ENCODE data around the gene GIPC2. TPM values are rescaled to one million over a fixed set of nuclear protein-coding genes. Genes with fewer than 3 reads are reported as not detected.

The GIPC2 gene
- total RNA-seq, 5 donors from 2014 or later (not counting 1 experiment from before 2014, with no cell fraction given) = 0.09 to 0.19 (median 0.16) TPM

DNA sequence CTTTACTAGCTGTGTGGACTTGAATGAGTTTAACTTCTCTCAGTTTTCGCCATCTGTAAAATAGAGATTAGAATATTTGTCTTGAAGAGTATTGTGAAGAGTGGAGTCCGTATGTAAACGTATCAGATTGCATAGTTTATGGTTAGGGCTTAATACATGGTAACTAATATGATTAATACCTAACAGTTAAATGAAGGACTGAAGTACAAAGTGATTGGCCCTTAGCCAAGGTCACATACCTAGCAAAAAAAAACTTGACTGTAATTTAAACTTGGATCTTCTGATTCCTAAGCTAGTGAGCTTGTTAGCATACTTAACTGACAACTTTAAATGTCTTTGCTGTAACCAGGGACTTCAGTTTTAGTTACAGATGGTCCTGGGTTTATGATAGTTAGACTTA, 1.9 kb downstream of the GIPC2 start:
- no peak overlapping the region for H3K27ac ChIP-seq (ENCODE audit: low read length)
- Mint-ChIP-seq H3K4me3 (peak overlapping the region in 2 of 3 donors; percentile 15 to 75), H3K4me1 (peaks cover 14 to 23% (median 18%) of the 10 kb centered on the region in 3 donors), H3K27me3 (peaks cover 44 to 56% of the 10 kb centered on the region in 2 donors), H3K36me3 (no peaks in the 10 kb centered on the region), H3K9me3 (no peaks in the 10 kb centered on the region), H3K27ac (peak overlapping the region in 1 of 2 donors; percentile 34)
- DNase-seq (no peak), ATAC-seq (replicated peaks in 1 of 4) (no peak)
- no peaks in the 10 kb centered on the region for H3K36me3 ChIP-seq (ENCODE audit: control insufficient read depth in 2 of 2, extremely low read depth in 1 of 2, insufficient read depth in 1 of 2, low read length in 1 of 2)
- no CpG with 5 or more reads among the region's 3 CpGs for WGBS (ENCODE audit: insufficient coverage)
- H3K27me3 ChIP-seq (replicated peaks in 1 of 2; ENCODE audit: control insufficient read depth in 2 of 2, extremely low read depth in 1 of 2, insufficient read depth in 2 of 2, low read length in 1 of 2) = peaks cover 10 to 17% of the 10 kb centered on the region in 2 experiments
- POLR2A ChIA-PET = no interaction called here
- CTCF ChIA-PET = interaction anchor here in 1 of 2 donors (1.0 kb wide), 1 partner anchor 12 kb away, joined by 5 read pairs; no protein-coding TSS in a partner anchor
- H3K9me3 ChIP-seq = no peaks in the 10 kb centered on the region
- H3K4me1 ChIP-seq (ENCODE audit: control insufficient read depth in 1 of 2, extremely low read depth in 1 of 2, insufficient read depth in 2 of 2, low read length in 2 of 2) = peaks cover 0 to 12% of the 10 kb centered on the region in 2 experiments
- H3K4me3 ChIP-seq (ENCODE audit: control insufficient read depth in 1 of 2, extremely low read depth in 1 of 2, low read length in 1 of 2) = no peak overlapping the region

DNA sequence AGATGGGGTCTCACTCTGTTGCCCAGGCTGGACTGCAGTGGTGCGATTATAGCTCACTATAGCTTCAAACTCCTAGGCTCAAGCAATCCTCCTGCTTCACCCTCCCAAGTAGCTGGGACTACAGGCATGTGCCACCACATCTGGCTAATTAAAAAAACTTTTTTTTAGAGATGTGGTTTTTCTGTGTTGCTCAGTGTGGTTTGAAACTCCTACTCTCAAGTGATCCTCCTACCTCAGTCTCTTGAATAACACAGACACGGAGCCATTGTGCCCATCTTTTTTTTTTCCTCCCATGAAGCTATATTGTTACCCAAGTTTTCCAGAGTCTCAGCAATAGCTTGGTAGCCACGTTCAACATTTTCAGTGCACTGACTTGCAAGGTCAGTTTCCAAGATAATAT, 2.7 kb downstream of the GIPC2 start:
- no CpG with 5 or more reads among the region's 3 CpGs for WGBS (ENCODE audit: insufficient coverage)
- POLR2A ChIA-PET = no interaction called here
- Histone ChIP-seq H3K36me3 (ENCODE audit: control insufficient read depth in 2 of 2, extremely low read depth in 1 of 2, insufficient read depth in 1 of 2, low read length in 1 of 2) (no peaks in the 10 kb centered on the region), H3K4me3 (ENCODE audit: control insufficient read depth in 1 of 2, extremely low read depth in 1 of 2, low read length in 1 of 2) (no peak overlapping the region), H3K4me1 (ENCODE audit: control insufficient read depth in 1 of 2, extremely low read depth in 1 of 2, insufficient read depth in 2 of 2, low read length in 2 of 2) (peaks cover 0 to 12% of the 10 kb centered on the region in 2 experiments), H3K27ac (ENCODE audit: low read length) (no peak overlapping the region), H3K27me3 (replicated peaks in 1 of 2; ENCODE audit: control insufficient read depth in 2 of 2, extremely low read depth in 1 of 2, insufficient read depth in 2 of 2, low read length in 1 of 2) (peaks cover 10 to 17% of the 10 kb centered on the region in 2 experiments), H3K9me3 (no peaks in the 10 kb centered on the region)
- Mint-ChIP-seq H3K36me3 (no peaks in the 10 kb centered on the region), H3K9me3 (no peaks in the 10 kb centered on the region), H3K4me3 (no peak overlapping the region), H3K27ac (no peak overlapping the region), H3K27me3 (peaks cover 44 to 54% of the 10 kb centered on the region in 2 donors), H3K4me1 (peaks cover 14 to 23% (median 18%) of the 10 kb centered on the region in 3 donors)
- no peak for ATAC-seq (replicated peaks in 1 of 4)
- CTCF ChIA-PET = no interaction called here
- no peak for DNase-seq

DNA sequence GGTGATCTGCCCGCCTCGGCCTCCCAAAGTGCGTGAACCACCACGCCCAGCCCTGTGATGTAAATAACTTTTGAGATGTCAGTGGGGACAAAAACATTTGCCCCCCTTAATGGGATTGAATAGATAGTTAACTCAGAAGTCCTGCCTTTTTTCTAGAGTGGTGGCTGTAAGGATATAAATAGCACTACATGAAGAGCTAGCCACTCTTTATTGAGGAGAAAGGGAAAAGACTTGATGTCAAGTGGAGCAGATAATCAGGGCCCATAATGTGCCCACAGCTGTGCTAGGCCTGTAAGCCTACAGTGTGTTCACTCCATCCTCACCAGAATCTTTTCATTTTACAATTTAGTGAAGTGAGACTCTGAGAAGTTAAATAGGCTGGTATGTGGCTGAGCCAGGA, 3.6 kb downstream of the GIPC2 start:
- peaks cover 0 to 12% of the 10 kb centered on the region in 2 experiments for H3K4me1 ChIP-seq (ENCODE audit: control insufficient read depth in 1 of 2, extremely low read depth in 1 of 2, insufficient read depth in 2 of 2, low read length in 2 of 2)
- H3K27me3 Mint-ChIP-seq = peaks cover 43 to 51% of the 10 kb centered on the region in 2 donors
- peaks cover 10 to 17% of the 10 kb centered on the region in 2 experiments for H3K27me3 ChIP-seq (replicated peaks in 1 of 2; ENCODE audit: control insufficient read depth in 2 of 2, extremely low read depth in 1 of 2, insufficient read depth in 2 of 2, low read length in 1 of 2)
- no CpG with 5 or more reads among the region's 4 CpGs for WGBS (ENCODE audit: insufficient coverage)
- no peak overlapping the region for H3K27ac ChIP-seq (ENCODE audit: low read length)
- no peaks in the 10 kb centered on the region for H3K9me3 ChIP-seq
- H3K4me3 ChIP-seq (ENCODE audit: control insufficient read depth in 1 of 2, extremely low read depth in 1 of 2, low read length in 1 of 2) = no peak overlapping the region
- no peak for ATAC-seq (replicated peaks in 1 of 4)
- ChIA-PET CTCF (no interaction called here), POLR2A (no interaction called here)
- DNase-seq = no peak
- H3K36me3 Mint-ChIP-seq = no peaks in the 10 kb centered on the region
- H3K4me3 Mint-ChIP-seq = no peak overlapping the region
- no peaks in the 10 kb centered on the region for H3K9me3 Mint-ChIP-seq
- no peak overlapping the region for H3K27ac Mint-ChIP-seq
- H3K4me1 Mint-ChIP-seq = peaks cover 14 to 23% (median 17%) of the 10 kb centered on the region in 3 donors
- no peaks in the 10 kb centered on the region for H3K36me3 ChIP-seq (ENCODE audit: control insufficient read depth in 2 of 2, extremely low read depth in 1 of 2, insufficient read depth in 1 of 2, low read length in 1 of 2)

DNA sequence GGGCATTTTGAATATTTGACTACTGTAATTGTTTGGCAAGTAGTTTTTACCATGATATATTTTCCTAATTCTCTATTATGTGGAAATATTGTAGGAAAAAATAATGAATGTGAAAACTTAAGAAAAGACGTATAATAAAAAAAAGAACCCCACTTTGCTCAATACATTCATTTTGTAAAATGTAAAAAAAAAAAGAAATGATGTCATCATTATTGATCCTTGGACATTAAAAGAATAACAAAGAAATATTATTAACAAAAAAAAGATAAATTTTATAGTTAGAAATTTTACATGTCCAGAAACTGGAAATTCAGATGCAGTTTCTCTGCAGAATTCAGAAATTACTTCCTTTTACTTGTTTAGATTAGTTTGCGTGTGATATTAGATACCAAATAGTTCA, 5.2 kb downstream of the GIPC2 start:
- H3K9me3 Mint-ChIP-seq = no peaks in the 10 kb centered on the region
- Histone ChIP-seq H3K4me3 (ENCODE audit: control insufficient read depth in 1 of 2, extremely low read depth in 1 of 2, low read length in 1 of 2) (no peak overlapping the region), H3K36me3 (ENCODE audit: control insufficient read depth in 2 of 2, extremely low read depth in 1 of 2, insufficient read depth in 1 of 2, low read length in 1 of 2) (no peaks in the 10 kb centered on the region), H3K4me1 (ENCODE audit: control insufficient read depth in 1 of 2, extremely low read depth in 1 of 2, insufficient read depth in 2 of 2, low read length in 2 of 2) (peaks cover 0 to 7% of the 10 kb centered on the region in 2 experiments), H3K27ac (ENCODE audit: low read length) (no peak overlapping the region), H3K9me3 (no peaks in the 10 kb centered on the region), H3K27me3 (replicated peaks in 1 of 2; ENCODE audit: control insufficient read depth in 2 of 2, extremely low read depth in 1 of 2, insufficient read depth in 2 of 2, low read length in 1 of 2) (peaks cover 7 to 9% of the 10 kb centered on the region in 2 experiments)
- ATAC-seq (replicated peaks in 1 of 4) (no peak), DNase-seq (no peak)
- H3K4me1 Mint-ChIP-seq = peaks cover 5 to 15% (median 6%) of the 10 kb centered on the region in 3 donors
- POLR2A ChIA-PET = interaction anchor here in 1 of 2 donors (0.7 kb wide), 1 partner anchor 474 kb away, joined by 3 read pairs; no protein-coding TSS in a partner anchor
- CTCF ChIA-PET = no interaction called here
- H3K4me3 Mint-ChIP-seq = no peak overlapping the region
- no peaks in the 10 kb centered on the region for H3K36me3 Mint-ChIP-seq
- WGBS (ENCODE audit: insufficient coverage) = no CpG with 5 or more reads among the region's 2 CpGs
- H3K27me3 Mint-ChIP-seq = peaks cover 30 to 38% of the 10 kb centered on the region in 2 donors
- no peak overlapping the region for H3K27ac Mint-ChIP-seq

DNA sequence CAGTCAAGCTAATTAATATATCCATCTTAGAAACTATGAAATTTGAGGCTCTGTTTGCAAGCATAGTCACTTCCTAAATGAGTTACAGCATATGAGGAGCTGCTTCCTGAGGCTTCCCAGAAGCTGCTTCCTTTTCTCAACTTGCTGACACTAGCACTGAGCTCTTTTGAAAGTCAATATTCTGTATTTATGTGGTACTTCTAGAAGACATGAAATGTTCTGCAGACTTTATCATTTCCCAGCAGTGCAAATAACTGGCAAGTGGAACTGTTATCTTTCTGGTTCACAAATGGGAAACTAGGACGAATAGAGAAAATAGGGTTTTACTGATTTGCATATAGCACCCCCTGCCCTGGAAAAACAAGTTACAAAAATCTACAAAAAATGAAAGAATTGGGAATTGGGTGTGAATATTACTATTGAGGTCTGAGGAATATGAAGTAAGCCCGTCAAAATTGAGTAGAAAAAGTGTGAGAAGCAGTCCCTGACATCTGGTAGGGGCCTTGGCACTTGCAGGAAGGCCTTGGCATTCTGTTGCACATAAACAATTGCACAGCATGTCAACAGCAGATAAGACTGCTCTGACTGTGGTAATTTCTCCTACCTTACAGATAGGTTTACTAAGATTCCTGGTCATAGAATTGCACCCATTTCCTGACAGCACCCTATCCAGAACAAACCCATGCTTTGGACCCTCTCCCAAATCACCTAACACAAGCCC, 7.1 kb downstream of the GIPC2 start:
- ATAC-seq (replicated peaks in 1 of 4) (no peak), DNase-seq (no peak)
- no CpG with 5 or more reads among the region's 2 CpGs for WGBS (ENCODE audit: insufficient coverage)
- H3K4me1 Mint-ChIP-seq = peaks cover 0 to 2% (median 0%) of the 10 kb centered on the region in 3 donors
- H3K4me3 ChIP-seq (ENCODE audit: control insufficient read depth in 1 of 2, extremely low read depth in 1 of 2, low read length in 1 of 2) = no peak overlapping the region
- H3K27ac ChIP-seq (ENCODE audit: low read length) = no peak overlapping the region
- H3K36me3 ChIP-seq (ENCODE audit: control insufficient read depth in 2 of 2, extremely low read depth in 1 of 2, insufficient read depth in 1 of 2, low read length in 1 of 2) = no peaks in the 10 kb centered on the region
- H3K4me3 Mint-ChIP-seq = no peak overlapping the region
- no peaks in the 10 kb centered on the region for H3K36me3 Mint-ChIP-seq
- H3K27ac Mint-ChIP-seq = no peak overlapping the region
- no peaks in the 10 kb centered on the region for H3K4me1 ChIP-seq (ENCODE audit: control insufficient read depth in 1 of 2, extremely low read depth in 1 of 2, insufficient read depth in 2 of 2, low read length in 2 of 2)
- ChIA-PET POLR2A (no interaction called here), CTCF (interaction anchor here (0.5 to 0.6 kb wide), 2 partner anchors 77 to 559 kb away, joined by 3 read pairs; no protein-coding TSS in a partner anchor)
- H3K9me3 ChIP-seq = no peaks in the 10 kb centered on the region
- no peaks in the 10 kb centered on the region for H3K9me3 Mint-ChIP-seq
- H3K27me3 ChIP-seq (replicated peaks in 1 of 2; ENCODE audit: control insufficient read depth in 2 of 2, extremely low read depth in 1 of 2, insufficient read depth in 2 of 2, low read length in 1 of 2) = no peaks in the 10 kb centered on the region
- peaks cover 14 to 22% of the 10 kb centered on the region in 2 donors for H3K27me3 Mint-ChIP-seq

DNA sequence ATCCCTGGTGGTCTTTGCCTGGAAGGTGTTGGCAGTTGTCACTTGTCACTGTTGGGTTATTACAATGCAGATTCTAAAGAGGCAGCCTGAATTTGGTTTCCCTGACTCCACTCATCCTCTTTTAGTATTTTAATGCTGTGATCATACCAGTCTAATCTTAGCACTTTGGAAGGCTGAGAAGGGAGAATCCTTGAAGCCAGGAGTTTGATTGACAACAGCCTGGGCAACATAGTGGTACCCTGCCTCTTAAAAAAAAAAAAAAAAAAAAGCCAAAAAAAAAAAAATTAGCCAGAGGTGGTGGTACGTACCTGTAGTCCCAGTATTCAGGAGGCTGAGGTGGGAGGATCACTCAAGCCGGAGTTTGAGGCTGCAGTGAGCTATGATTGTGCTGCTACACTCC, 7.7 kb downstream of the GIPC2 start:
- Mint-ChIP-seq H3K36me3 (no peaks in the 10 kb centered on the region), H3K27ac (no peak overlapping the region), H3K27me3 (peaks cover 8 to 16% of the 10 kb centered on the region in 2 donors), H3K9me3 (no peaks in the 10 kb centered on the region), H3K4me3 (no peak overlapping the region), H3K4me1 (peaks cover 0 to 2% (median 0%) of the 10 kb centered on the region in 3 donors)
- DNase-seq = no peak
- Histone ChIP-seq H3K27ac (ENCODE audit: low read length) (no peak overlapping the region), H3K9me3 (no peaks in the 10 kb centered on the region), H3K4me3 (ENCODE audit: control insufficient read depth in 1 of 2, extremely low read depth in 1 of 2, low read length in 1 of 2) (no peak overlapping the region), H3K36me3 (ENCODE audit: control insufficient read depth in 2 of 2, extremely low read depth in 1 of 2, insufficient read depth in 1 of 2, low read length in 1 of 2) (no peaks in the 10 kb centered on the region), H3K27me3 (replicated peaks in 1 of 2; ENCODE audit: control insufficient read depth in 2 of 2, extremely low read depth in 1 of 2, insufficient read depth in 2 of 2, low read length in 1 of 2) (no peaks in the 10 kb centered on the region), H3K4me1 (ENCODE audit: control insufficient read depth in 1 of 2, extremely low read depth in 1 of 2, insufficient read depth in 2 of 2, low read length in 2 of 2) (no peaks in the 10 kb centered on the region)
- ChIA-PET CTCF (no interaction called here), POLR2A (interaction anchor here in 1 of 2 donors (0.7 kb wide), 1 partner anchor 49 kb away, joined by 9 read pairs; no protein-coding TSS in a partner anchor)
- ATAC-seq (replicated peaks in 1 of 4) = no peak
- WGBS (ENCODE audit: insufficient coverage) = no CpG with 5 or more reads among the region's 2 CpGs
